Activated CD4-positive, CD25-positive, alpha-beta regulatory T cell treated with anti-CD3 and anti-CD28 coated beads, Interleukin-2, amount 50 U/mL, for 24 hours (primary cell): ENCODE measurements around the gene WDR17.
"Not testable (repeated sequence)": the region's sequence is repeated elsewhere in the genome, so short reads cannot be mapped to it uniquely, and the experiment has no call there.

ENCODE experiments used
- ATAC-seq, 2 donors: fragments of 150-1000 bp; cut with Tn5 transposase; one replicate each; pipeline ENCODE4 v1.10.0; 2021; ENCODE audit warnings: mild to moderate bottlenecking in 1 of 2, moderate library complexity in 1 of 2

WDR17 gene

GRCh38 chr4:176195184-176195978, 129.7 kb downstream of the WDR17 start, which contains the start of gene SPATA4:
SPATA4 (minus strand) TSS chr4:176195585; CDS start chr4:176195562, 23 bp downstream.
- ATAC-seq = peak; percentile 78 to 85

GRCh38 chr4:176198316-176198903, 132.8 kb downstream of the WDR17 start:
- ATAC-seq = no peak

DNA sequence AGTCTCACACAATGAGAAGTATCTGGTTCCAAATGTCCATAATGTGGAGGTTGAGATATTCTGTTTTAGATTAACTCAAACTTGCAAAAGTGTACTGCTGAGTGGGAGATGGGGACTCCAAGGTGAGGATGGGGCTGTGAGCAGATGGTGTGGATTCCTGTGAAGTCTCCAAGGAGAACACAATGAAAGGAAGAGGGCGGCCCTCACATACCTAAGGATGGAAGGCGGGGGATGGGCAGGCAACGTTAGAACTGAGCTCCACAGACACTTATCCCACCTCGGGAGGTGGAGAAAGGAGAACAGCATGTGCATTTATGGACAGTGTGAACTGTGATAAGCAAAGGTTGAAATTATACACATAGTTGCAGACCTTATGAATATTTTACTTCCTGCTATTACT, 139.7 kb downstream of the WDR17 start:
- no peak for ATAC-seq

DNA sequence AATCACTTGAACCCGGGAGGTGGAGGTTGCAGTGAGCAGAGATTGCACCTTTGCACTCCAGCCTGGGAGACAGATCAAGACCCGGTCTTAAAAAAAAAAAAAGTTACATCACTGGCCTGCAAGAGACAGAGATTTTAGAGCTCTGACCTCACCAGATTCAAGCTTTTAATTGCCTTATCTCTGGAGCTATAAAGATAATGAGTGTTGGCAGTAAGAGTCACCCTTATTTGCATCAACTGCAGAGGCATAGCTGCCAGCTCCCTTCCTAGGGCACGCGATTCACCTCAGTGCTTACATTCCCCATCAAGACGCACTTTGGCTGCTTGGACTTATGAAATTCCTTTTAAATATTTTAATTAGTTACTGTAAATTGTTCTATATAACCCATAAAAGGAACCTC, 142.2 kb downstream of the WDR17 start:
- no peak for ATAC-seq

DNA sequence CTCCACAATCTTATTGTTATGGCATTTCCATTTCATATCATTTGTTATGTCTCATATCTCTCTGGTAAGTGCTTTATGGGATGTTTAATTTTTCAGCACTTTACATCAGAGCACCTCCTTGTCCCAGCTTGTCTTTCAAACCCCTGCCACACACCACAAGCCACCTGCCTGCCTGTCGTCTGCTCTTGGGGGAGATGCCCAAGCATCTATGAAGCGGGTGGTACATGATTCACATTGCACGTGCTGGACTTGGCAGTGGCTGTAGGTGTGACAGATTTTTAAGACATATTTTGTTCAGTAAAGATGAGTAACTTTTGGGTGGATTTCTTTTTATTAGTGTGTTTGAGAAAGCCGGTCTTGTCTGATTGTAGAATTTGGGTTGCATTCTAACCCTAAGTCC, 143.9 kb downstream of the WDR17 start:
- ATAC-seq = no peak

DNA sequence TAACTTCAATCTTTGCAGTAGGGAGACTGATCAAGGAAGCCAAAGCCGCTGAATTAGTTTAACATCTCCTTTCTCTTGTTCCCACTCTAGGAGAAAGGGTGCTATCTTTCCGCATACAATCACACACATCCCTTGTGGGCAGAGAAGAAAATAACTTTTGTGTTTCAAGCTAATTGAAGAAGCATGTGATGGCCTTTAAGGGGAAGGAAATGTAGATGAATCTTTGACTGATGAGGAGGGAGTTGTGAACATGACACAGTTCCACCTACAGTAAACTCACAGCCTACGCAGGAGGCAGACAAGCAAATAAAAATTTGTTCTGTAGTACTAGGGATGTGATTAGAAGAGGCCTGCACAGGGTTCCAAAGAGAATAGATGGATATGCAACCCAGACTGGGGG, 144.5 kb downstream of the WDR17 start:
- ATAC-seq = no peak

- ATAC-seq = no peak
These were observed 145.1 kb downstream of the WDR17 start for GRCh38 chr4:176210579-176211296.

- not testable (repeated sequence) for ATAC-seq
These were observed 146.7 kb downstream of the WDR17 start for GRCh38 chr4:176212351-176212750.

GRCh38 chr4:176217510-176217909, 151.9 kb downstream of the WDR17 start:
- ATAC-seq = no peak

- ATAC-seq = no peak
These were observed 156.5 kb downstream of the WDR17 start for GRCh38 chr4:176222149-176222548.

- ATAC-seq = no peak
These were observed 157.9 kb downstream of the WDR17 start for GRCh38 chr4:176223561-176223960.

DNA sequence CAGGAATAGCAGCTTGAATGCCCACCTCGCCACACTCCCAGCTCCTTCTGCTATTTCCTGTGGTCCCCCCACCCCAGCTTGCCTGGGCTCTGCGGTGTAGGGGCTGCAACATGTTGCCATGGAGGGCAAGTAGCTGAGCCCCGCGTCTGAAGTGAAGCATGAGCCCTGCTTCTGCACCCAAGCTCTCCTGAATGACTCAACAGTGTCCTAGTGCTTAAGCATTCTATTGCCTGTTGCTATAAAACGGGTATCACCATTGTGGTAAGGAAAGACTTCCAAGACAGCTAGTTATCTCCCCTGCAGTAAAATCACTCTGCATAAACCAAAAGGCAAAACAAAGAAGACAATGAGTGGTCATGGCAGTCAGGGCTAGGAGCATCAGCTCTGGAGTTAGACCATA, 161.1 kb downstream of the WDR17 start:
- ATAC-seq = no peak

GRCh38 chr4:176229645-176230044, 164.0 kb downstream of the WDR17 start:
- ATAC-seq = no peak
